Retinal pigment epithelial cell (primary cell): ENCODE data around the gene PRSS57.
A peak's percentile ranks its signal among the peaks of the same experiment; 100 is the strongest.

Experiments used
- DNase-seq: peaks from one replicate; pipeline ENCODE4 v3.0.0-alpha.2; 2010; ENCODE audit warnings: low read depth
- H3K4me3 ChIP-seq: 2 replicates; pipeline ENCODE4 v1.5.1; 2011; ENCODE audit warnings: mild to moderate bottlenecking, low read length, control low read depth, moderate library complexity
- TF ChIP-seq, protein P1 (sequence below): conservative IDR thresholded peaks from 2 replicates; pipeline ENCODE4 v1.5.1; 2011; ENCODE audit warnings: low read depth, low read length, control low read depth, inconsistent platforms

PRSS57 gene

DNA sequence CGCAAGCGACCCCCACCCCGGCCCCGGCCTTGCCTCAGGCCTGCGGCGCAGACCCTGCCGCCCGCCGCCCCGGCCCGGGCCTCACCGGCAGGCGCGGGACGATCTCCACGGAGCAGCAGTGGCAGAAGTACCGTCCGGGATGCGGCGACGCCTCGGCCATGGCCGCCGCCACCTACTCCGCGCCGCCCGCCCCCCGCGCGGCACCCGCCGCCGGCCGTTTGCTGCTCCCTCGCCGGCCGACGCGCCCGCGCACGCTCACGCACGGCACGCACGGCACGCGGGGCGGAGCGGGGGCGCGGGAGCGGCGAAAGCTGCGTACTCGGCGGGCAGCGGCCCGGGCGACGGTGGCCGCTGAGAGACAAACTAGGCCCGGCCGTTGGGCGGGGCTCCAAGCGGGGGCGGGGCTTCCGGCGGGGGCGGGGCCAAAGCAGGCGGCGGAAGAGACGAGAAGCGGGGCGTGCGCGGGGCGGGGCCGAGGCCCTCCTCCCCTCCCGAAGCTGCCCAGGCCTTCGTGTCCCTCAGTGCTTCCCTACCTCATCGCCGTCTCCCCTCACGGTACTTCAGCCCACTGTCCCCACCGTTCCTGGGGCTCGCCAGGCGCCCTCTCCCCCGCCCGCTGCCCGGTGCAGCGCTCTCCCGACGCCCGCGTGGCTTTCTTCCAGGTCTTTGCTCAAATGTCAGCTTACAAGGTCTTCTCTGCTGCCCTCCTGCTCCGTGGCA is 32.1 kb downstream of the PRSS57 start, which contains the start of gene RNF126:
RNF126 (minus strand) TSS at position 253 of the 720 bp plus-strand sequence; CDS start at position 160, 93 bp downstream.
- H3K4me3 ChIP-seq, result peak within 1 kb of the TSS; percentile 70
- TF ChIP-seq, protein P1, sequence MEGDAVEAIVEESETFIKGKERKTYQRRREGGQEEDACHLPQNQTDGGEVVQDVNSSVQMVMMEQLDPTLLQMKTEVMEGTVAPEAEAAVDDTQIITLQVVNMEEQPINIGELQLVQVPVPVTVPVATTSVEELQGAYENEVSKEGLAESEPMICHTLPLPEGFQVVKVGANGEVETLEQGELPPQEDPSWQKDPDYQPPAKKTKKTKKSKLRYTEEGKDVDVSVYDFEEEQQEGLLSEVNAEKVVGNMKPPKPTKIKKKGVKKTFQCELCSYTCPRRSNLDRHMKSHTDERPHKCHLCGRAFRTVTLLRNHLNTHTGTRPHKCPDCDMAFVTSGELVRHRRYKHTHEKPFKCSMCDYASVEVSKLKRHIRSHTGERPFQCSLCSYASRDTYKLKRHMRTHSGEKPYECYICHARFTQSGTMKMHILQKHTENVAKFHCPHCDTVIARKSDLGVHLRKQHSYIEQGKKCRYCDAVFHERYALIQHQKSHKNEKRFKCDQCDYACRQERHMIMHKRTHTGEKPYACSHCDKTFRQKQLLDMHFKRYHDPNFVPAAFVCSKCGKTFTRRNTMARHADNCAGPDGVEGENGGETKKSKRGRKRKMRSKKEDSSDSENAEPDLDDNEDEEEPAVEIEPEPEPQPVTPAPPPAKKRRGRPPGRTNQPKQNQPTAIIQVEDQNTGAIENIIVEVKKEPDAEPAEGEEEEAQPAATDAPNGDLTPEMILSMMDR, result no peak
- peak; percentile 37 for DNase-seq

GRCh38 chr19:662207-662961 is 32.9 kb downstream of the PRSS57 start:
- no peak for DNase-seq
- TF ChIP-seq, protein P1, result no peak
- peak overlapping the region; percentile 70 for H3K4me3 ChIP-seq

GRCh38 chr19:661427-662196 is 33.6 kb downstream of the PRSS57 start:
- DNase-seq, result no peak
- TF ChIP-seq, protein P1, result no peak

DNA sequence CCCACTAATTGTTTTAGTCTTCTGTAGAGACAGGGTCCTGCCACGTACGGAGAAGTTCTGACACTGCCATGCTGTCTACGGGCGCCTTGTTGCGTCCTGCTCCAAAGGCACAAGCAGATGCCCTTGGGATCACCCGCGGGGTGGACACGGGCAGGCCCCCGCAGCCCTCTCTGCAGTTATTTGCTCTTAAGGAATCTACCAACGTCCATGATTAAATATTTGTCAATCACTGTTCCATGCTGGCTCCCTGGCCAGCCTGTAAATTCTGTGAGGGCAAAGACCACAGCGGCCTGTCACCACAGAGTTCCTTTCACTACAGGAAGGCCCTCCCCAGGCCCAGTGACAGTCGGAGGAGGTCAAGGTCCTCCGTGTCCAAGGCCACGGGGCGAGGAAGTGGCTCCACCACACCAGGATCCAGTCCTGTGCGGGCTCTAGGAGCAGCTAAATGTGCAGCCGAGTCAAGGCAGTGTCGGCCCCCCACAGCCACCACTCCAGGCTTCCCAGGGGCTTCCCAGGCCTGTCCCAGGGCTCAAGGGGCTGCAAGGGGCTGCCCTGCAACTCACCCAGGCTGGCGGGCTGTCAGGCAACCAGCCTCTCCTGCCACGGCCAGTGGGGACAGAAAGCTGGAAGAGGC is 34.3 kb downstream of the PRSS57 start:
- DNase-seq, result no peak
- TF ChIP-seq, protein P1, result no peak
- peak overlapping the region; percentile 70 for H3K4me3 ChIP-seq

More at GRCh38 chr19:661427-662196, 33.6 kb downstream of the PRSS57 start:
- H3K4me3 ChIP-seq, result peak overlapping the region; percentile 70

GRCh38 chr19:658916-659839 is 36.1 kb downstream of the PRSS57 start:
- TF ChIP-seq, protein P1, result no peak
- no peak overlapping the region for H3K4me3 ChIP-seq
- no peak for DNase-seq
